HG03442 (cell line): ENCODE measurements around the gene CFAP77.

Experiments used
- ATAC-seq: cut with Tn5 transposase; IDR thresholded peaks from one replicate; pipeline ENCODE4 v1.9.1; 2021; ENCODE audit warnings: mild to moderate bottlenecking, moderate library complexity; ENCODE audit not compliant: unreplicated experiment

Gene CFAP77

GRCh38 chr9:132514011-132514744 is 104.2 kb downstream of the CFAP77 start:
- no peak for ATAC-seq

- ATAC-seq, result no peak
Measured at GRCh38 chr9:132514821-132515220, 104.8 kb downstream of the CFAP77 start.

GRCh38 chr9:132516301-132516700 is 106.3 kb downstream of the CFAP77 start:
- ATAC-seq, result no peak

DNA sequence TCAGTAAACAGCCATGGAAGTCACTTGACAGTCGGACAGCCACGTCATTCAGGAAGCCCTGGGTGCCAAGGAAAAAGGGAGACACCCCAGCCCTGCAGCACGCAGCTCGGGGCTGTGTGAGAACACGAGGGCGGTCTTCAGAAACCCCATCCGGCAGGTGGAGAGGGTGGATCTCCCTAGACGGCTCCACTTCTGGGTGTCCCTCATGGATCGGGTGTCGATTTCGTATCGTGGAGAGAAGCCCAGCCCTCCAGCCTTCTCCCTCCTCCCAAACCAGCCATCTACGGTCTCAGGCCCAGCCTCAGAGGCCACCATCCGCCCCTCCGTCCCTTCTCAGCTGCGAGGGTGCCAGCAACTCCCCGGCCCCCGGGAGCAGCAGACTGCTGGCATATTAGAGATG is 106.9 kb downstream of the CFAP77 start:
- ATAC-seq, result no peak

DNA sequence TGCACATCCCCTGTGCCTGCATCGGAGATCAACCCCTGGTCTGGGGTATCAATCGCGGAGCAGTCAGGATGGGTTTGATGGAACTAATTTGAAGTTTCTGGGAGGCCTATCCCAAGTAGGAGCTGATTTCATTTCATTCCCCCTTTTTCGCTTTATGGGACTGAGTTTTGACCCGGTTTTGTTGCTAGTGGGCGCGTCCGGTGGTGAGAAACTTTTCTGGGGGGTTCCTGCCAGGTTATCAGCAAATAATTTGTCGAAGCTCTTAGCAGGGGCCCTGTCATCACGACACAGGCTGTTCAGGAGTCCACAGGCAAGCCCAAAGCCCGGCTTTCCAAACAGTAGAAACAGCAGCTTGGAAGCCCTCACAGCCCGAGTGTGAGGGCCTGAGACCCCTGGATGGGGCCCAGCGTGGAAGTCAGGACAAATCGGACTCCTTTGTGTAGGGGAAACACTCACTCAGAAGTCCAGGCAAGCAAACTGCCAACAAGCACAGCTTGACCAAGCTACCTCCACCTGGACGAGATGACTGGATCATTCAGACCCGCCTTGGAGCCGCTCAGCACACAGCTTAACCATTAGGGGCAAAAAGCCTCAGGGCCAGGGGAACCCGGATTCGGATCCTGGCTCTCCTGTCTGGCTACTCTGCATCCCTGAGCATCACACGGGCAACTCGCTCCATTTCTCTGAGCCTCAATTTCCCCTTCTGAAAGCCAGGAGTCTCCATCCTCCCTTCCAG is 108.0 kb downstream of the CFAP77 start:
- ATAC-seq, result no peak

DNA sequence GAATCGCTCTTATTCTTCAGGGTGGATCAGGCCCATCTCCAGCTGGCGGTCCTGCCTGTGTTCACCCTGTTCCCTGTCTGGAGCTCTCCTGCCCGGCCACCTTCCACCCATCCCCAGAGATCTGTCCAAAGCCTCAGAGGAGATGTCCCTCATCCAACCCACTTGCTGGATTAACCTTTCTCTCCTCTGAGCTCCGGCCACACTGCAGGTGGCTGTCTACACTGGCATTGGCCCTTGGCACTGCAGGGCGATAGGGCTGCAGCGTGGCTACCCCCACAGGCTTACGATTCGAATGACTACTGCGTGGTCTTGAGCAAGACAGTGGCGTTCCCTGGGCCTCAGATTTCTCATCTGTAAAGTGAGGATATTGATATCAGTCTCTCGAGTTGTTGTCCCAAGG is 108.6 kb downstream of the CFAP77 start:
- ATAC-seq, result no peak

- ATAC-seq, result no peak
Measured at GRCh38 chr9:132519033-132519432, 109.0 kb downstream of the CFAP77 start.

- ATAC-seq, result no peak
Measured at GRCh38 chr9:132520612-132521011, 110.6 kb downstream of the CFAP77 start.

DNA sequence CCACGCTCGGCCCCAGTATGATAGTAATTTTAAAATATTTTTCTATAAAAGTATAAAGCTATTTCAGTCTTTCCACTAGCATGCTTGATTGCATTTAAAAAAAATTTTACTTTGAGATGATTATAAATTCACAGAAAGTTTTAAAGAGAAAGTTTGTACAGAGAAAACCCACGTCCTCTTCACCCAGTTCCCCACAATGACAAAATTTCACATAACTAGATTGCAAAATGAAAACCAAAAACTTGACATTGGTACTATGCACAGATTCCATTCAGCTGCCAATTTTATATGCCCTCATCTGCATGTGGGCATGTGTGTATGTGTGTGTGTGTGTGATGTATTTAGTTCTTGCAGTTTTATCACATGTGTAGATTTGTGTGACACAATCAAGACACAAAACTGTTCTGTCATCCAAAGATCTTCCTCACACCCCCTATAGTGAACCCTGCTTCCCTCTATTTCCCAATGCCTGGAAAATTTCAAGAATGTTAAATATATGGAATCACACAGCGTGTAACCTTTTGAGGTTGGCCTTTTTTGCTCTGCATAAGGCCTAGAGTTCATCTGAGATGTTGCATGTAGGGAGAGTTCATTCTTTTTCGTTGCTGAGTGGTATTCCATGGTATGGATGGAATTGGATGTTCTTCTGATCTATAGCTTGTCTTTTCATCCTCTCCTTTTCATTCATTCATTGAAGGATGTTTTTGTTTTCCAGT is 115.5 kb downstream of the CFAP77 start:
- ATAC-seq, result no peak

DNA sequence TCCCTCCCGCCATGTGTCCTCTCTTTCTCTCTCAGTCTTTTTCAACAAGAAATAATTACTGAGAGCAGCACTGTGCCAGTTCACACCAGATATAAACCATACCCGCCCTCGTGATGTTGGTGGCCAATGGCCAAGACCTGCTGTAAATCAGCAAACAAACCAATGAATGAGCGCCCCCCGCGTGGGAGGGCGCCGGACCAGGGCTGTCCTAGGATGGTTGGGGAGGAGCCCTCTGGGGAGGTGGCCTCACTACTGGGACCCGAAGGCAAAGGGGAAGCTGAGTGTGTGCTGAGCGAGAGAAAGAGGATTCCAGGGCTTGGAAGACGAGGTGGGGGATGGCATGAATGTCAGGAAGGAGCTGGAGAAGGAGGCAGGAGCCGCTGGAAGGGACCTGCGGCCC is 121.2 kb downstream of the CFAP77 start:
- ATAC-seq, result no peak

DNA sequence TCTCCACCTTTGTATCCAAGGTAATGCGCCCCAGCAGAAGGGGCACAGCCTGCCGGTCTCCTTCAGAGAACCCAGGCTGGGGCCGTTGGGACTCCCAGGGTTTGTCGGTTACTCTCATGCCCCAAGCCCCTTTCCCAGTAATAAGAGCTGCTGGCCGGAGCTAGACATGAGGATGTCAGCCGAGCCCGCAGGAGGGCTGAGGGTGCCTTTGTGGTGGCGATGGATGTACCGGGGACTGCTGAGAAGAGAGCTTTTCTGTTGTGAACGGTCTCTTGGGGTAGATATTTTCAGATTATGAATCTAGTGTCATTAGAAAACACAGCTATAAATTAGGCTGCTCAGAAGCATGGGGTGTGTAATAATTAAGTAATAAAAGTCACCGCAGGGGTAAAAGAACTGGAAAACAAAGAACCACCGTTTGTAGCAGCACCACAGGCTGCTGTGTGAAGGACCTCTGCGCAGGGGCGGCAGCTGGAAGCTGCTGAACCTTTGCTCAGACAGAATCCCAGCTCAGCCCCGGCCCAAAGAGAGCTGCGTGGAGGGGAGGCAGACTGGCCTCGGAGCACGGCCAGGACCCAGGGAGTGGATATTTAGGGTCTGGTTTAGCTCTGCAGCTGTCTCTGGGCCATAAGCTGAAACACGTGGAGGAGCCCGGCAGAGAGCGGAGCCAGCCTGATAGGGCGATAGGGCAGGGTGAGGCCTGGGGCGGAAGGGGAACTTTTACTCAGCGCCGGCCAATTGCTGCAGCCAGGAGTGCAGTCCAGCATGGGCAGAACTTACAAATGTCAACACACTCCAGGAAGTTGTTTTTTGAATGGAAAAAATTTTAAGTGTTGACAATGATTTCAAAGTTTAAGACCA is 121.9 kb downstream of the CFAP77 start:
- no peak for ATAC-seq

GRCh38 chr9:132534832-132535231 is 124.8 kb downstream of the CFAP77 start:
- no peak for ATAC-seq

DNA sequence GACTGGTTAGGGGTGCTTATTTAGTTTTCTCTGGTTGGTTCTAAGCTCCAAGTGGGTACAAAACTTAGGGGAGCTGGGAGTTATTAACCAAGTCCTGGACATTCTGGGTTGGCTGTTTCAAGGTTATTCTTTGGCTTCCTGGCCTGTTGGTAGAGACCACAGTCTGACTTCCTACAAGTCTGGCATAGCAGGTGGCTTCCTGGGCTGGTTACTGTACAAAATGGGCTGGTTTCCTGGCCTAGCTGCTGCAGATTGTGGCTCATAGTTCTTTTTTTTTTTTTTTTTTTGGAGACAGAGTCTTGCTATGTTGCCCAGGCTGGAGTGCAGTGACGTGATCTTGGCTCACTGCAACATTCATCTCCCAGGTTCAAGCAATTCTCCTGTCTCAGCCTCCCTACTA is 126.1 kb downstream of the CFAP77 start:
- ATAC-seq, result no peak

GRCh38 chr9:132537352-132537751 is 127.3 kb downstream of the CFAP77 start:
- no peak for ATAC-seq

GRCh38 chr9:132538071-132538470 is 128.1 kb downstream of the CFAP77 start:
- no peak for ATAC-seq

GRCh38 chr9:132539096-132539495 is 129.1 kb downstream of the CFAP77 start:
- no peak for ATAC-seq

GRCh38 chr9:132541051-132541450 is 131.0 kb downstream of the CFAP77 start:
- ATAC-seq, result no peak

DNA sequence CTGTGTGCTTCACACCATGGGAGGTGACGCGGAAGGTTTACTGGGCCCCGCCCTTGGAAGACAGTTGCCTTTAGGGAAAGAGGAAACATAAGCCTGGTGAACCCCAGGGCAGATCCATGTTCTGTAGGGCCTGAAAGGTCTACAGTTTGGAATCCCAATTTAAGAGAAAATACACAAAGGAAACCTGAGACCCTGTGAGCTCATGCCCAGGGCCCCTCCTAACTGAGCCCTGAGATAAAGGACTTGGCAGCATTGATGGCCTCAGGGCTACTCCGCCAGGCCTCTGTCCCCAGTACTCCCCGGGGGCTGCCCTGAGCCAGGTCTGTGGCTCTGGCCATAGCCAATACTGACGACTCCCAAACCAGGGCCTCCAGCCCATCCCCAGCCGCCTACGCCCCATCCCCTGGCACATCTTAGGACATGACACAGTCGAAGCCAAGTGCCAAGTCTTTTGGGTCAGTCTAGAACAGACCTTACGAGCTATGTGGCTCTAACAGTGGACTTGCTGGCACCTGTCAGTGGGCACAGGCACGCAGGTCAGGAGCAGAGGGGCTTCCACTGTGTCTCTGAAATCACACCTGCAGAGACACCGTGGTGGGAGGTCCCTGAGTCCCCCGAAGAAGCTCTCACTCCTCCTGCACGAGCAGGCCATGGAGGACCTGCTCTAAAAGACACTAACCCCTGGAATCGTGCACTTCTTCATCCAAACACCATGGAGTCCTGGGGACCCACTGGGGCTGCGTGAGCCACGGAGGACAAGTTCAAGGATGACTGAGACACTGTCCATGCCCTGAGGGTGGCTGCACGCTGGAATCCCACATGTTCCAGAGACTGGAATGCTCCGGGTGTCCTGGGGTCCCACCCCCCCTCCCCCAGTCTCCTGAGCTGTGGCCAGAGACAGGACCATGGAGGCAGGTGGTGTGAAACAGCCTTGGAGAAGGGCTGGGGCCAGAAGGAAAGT is 132.1 kb downstream of the CFAP77 start:
- no peak for ATAC-seq

GRCh38 chr9:132543251-132543650 is 133.2 kb downstream of the CFAP77 start:
- ATAC-seq, result no peak

DNA sequence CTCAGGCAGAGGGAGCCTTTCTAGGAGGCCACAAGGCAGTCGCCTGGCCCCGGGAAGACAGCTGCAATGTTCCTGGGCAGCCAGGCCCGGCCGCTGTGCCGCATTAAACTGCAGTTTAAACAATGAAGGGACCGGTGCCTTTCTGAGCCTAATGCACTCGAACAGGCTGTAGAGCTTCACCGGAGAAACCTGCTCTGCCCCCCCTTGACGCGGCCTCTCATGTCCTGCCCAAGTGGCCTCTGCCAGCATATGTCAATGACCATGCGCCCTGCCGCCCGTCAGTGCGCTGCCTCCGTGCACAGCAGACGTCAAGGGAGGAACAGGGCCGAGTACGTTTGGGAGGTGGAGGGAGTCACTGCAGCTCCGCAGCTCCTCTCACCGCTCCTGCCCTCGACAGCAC is 133.9 kb downstream of the CFAP77 start:
- ATAC-seq, result no peak
